NCI-H226 (cell line): ENCODE measurements around the gene WDCP.
A peak's percentile ranks its signal among the peaks of the same experiment; 100 is the strongest.
"Not testable (repeated sequence)": the region's sequence is repeated elsewhere in the genome, so short reads cannot be mapped to it uniquely, and the experiment has no call there.

Experiments used
- DNase-seq: peaks from one replicate; pipeline ENCODE4 v3.0.0-alpha.2; 2015

WDCP gene

GRCh38 chr2:24058564-24059271 lies 11.5 kb upstream of the WDCP start:
- no peak for DNase-seq

GRCh38 chr2:24055750-24056149 lies 8.6 kb upstream of the WDCP start:
- no peak for DNase-seq

GRCh38 chr2:24054366-24055010 lies 7.3 kb upstream of the WDCP start:
- no peak for DNase-seq

- DNase-seq = no peak
These were observed 5.8 kb upstream of the WDCP start for GRCh38 chr2:24052951-24053350.

GRCh38 chr2:24051833-24052232 lies 4.6 kb upstream of the WDCP start:
- DNase-seq = no peak

GRCh38 chr2:24050041-24050979 lies 3.1 kb upstream of the WDCP start:
- DNase-seq = no peak

- DNase-seq = peak; percentile 39
These were observed 2.4 kb upstream of the WDCP start, which contains the start of gene FKBP1B for GRCh38 chr2:24049485-24050021. Gene FKBP1B (plus strand): TSS chr2:24049741. CDS start chr2:24049850, 109 bp downstream.

GRCh38 chr2:24048769-24049484 lies 1.7 kb upstream of the WDCP start:
- no peak for DNase-seq

GRCh38 chr2:24047703-24048033 lies 477 bp upstream of the WDCP start:
- no peak for DNase-seq

- DNase-seq = no peak
These were observed 627 bp downstream of the WDCP start for GRCh38 chr2:24046599-24046929.

- DNase-seq = no peak
These were observed 1.4 kb downstream of the WDCP start for GRCh38 chr2:24045511-24046508.

GRCh38 chr2:24043133-24043532 lies 4.1 kb downstream of the WDCP start:
- DNase-seq = not testable (repeated sequence)

- no peak for DNase-seq
These were observed 6.7 kb downstream of the WDCP start for GRCh38 chr2:24040511-24040910.

GRCh38 chr2:24038786-24039499 lies 8.2 kb downstream of the WDCP start:
- DNase-seq = no peak

- no peak for DNase-seq
These were observed 21.0 kb downstream of the WDCP start for GRCh38 chr2:24026233-24026632.

- no peak for DNase-seq
These were observed 22.1 kb downstream of the WDCP start for GRCh38 chr2:24024996-24025663.

GRCh38 chr2:24024018-24024417 lies 23.2 kb downstream of the WDCP start:
- no peak for DNase-seq

- DNase-seq = no peak
These were observed 24.1 kb downstream of the WDCP start for GRCh38 chr2:24022975-24023575.

- DNase-seq = no peak
These were observed 24.7 kb downstream of the WDCP start for GRCh38 chr2:24022324-24022974.
